GM12891 (cell line): ENCODE results near the gene CPLANE2.
"Not testable (repeated sequence)": the region's sequence is repeated elsewhere in the genome, so short reads cannot be mapped to it uniquely, and the experiment has no call there.

Experiments
- DNase-seq: peaks from one replicate; pipeline ENCODE4 v3.0.0; 2011; ENCODE audit warnings: low spot score; ENCODE audit not compliant: insufficient read length
- FAIRE-seq: peaks from 2 replicates; lab custom pipeline; 2011; peaks lifted over from hg19 to GRCh38; lab: Jason Lieb, UNC
- PAX5 ChIP-seq: IDR thresholded peaks from 2 replicates; pipeline ENCODE4 v1.6.1; 2011; ENCODE audit warnings: low read length, moderate library complexity, mild to moderate bottlenecking; ENCODE audit not compliant: insufficient read depth, severe bottlenecking
- POLR2A ChIP-seq: IDR thresholded peaks from 2 replicates; pipeline ENCODE4 v1.6.1; 2011; ENCODE audit warnings: low read depth, low read length, control low read depth
- POLR2AphosphoS5 ChIP-seq: IDR thresholded peaks from 2 replicates; pipeline ENCODE4 v1.6.1; 2011; ENCODE audit warnings: low read depth, low read length, control low read depth
- POU2F2 ChIP-seq: IDR thresholded peaks from 2 replicates; pipeline ENCODE4 v1.6.1; 2011; ENCODE audit warnings: low read depth, mild to moderate bottlenecking, control low read depth, low read length, moderate library complexity
- SPI1 ChIP-seq: IDR thresholded peaks from 2 replicates; pipeline ENCODE4 v1.6.1; 2011; ENCODE audit warnings: low read depth, low read length, control low read depth
- TAF1 ChIP-seq: IDR thresholded peaks from 2 replicates; pipeline ENCODE4 v1.6.1; 2011; ENCODE audit warnings: low read depth, low read length, control low read depth

Gene CPLANE2

GRCh38 chr1:16205334-16205671 lies 31.7 kb downstream of the CPLANE2 start:
- TF ChIP-seq POU2F2 (no peak), PAX5 (no peak), POLR2AphosphoS5 (no peak), TAF1 (no peak), POLR2A (no peak), SPI1 (no peak)
- FAIRE-seq (no peak), DNase-seq (no peak)

- FAIRE-seq (no peak), DNase-seq (no peak)
- TF ChIP-seq TAF1 (no peak), POU2F2 (no peak), POLR2AphosphoS5 (no peak)
These were observed 32.2 kb downstream of the CPLANE2 start for GRCh38 chr1:16204634-16205333.

GRCh38 chr1:16204216-16204615 lies 32.8 kb downstream of the CPLANE2 start:
- no peak for FAIRE-seq
- TF ChIP-seq PAX5 (no peak), POLR2AphosphoS5 (no peak), POU2F2 (no peak), SPI1 (no peak), POLR2A (no peak)
- DNase-seq, result no peak

- no peak for TF ChIP-seq POU2F2
- no peak for TF ChIP-seq TAF1
- TF ChIP-seq PAX5, result no peak
- no peak for TF ChIP-seq POLR2A
- TF ChIP-seq POLR2AphosphoS5, result no peak
- TF ChIP-seq SPI1, result no peak
- DNase-seq, result no peak
- no peak for FAIRE-seq
These were observed 33.4 kb downstream of the CPLANE2 start for GRCh38 chr1:16203550-16203949.

GRCh38 chr1:16202281-16203210 lies 34.4 kb downstream of the CPLANE2 start:
- DNase-seq (no peak), FAIRE-seq (no peak)
- TF ChIP-seq PAX5, result no peak

- DNase-seq, result no peak
- TF ChIP-seq TAF1, result no peak
- TF ChIP-seq POLR2AphosphoS5, result no peak
- TF ChIP-seq POLR2A, result no peak
- TF ChIP-seq POU2F2, result no peak
- no peak for TF ChIP-seq SPI1
- no peak for TF ChIP-seq PAX5
- no peak for FAIRE-seq
These were observed 37.3 kb downstream of the CPLANE2 start for GRCh38 chr1:16199700-16200099.

GRCh38 chr1:16199157-16199501 lies 37.9 kb downstream of the CPLANE2 start:
- DNase-seq, result no peak
- FAIRE-seq, result no peak
- no peak for TF ChIP-seq PAX5
- no peak for TF ChIP-seq TAF1
- no peak for TF ChIP-seq POLR2A
- TF ChIP-seq POLR2AphosphoS5, result no peak
- no peak for TF ChIP-seq POU2F2

GRCh38 chr1:16198444-16199156 lies 38.4 kb downstream of the CPLANE2 start:
- FAIRE-seq, result no peak
- DNase-seq, result no peak
- no peak for TF ChIP-seq POU2F2
- no peak for TF ChIP-seq POLR2AphosphoS5
- TF ChIP-seq PAX5, result no peak
- TF ChIP-seq POLR2A, result no peak
- TF ChIP-seq SPI1, result no peak
- TF ChIP-seq TAF1, result no peak

- TF ChIP-seq POLR2A, result no peak
- TF ChIP-seq SPI1, result no peak
- DNase-seq (no peak), FAIRE-seq (no peak)
These were observed 40.1 kb downstream of the CPLANE2 start for GRCh38 chr1:16196874-16197273.

- FAIRE-seq, DNase-seq: not testable (repeated sequence)
These were observed 40.8 kb downstream of the CPLANE2 start for GRCh38 chr1:16196139-16196538.
